ENCODE data around the gene PCDHGB3.

GRCh38 chr5:141373673-141374317 is 3.8 kb downstream of the PCDHGB3 start, which contains the start of gene PCDHGA6:
- TF ChIP-seq CTCF (IDR thresholded peaks at IDR 0.05) (peak; percentile 41), EZH2 (IDR thresholded peaks at IDR 0.05; ENCODE audit: borderline replicate concordance, insufficient read depth, low read depth, low read length, poor library complexity, severe bottlenecking) (no peak)
